HFFc6 (cell line): Measurements from ENCODE around the gene ZACN. TPM values are rescaled to one million over a fixed set of nuclear protein-coding genes. Genes with fewer than 3 reads are reported as not detected.

Experiments
- DNase-seq: peaks from one replicate; pipeline ENCODE4 v3.0.0-alpha.2; 2018
- H3K27ac Mint-ChIP-seq: 2 replicates; pipeline ENCODE4 v1.8.0; 2020; ENCODE audit warnings: mild to moderate bottlenecking, mixed read lengths
- H3K27me3 Mint-ChIP-seq: 2 replicates; pipeline ENCODE4 v1.8.0; 2021; ENCODE audit warnings: mild to moderate bottlenecking, moderate library complexity, mixed read lengths; ENCODE audit not compliant: insufficient read depth
- H3K36me3 Mint-ChIP-seq: 2 replicates; pipeline ENCODE4 v1.8.0; 2021; ENCODE audit warnings: low read depth, mixed read lengths
- H3K4me1 Mint-ChIP-seq: 2 replicates; pipeline ENCODE4 v1.8.0; 2020; ENCODE audit warnings: low read depth, mixed read lengths
- H3K4me3 Mint-ChIP-seq: 2 replicates; pipeline ENCODE4 v1.8.0; 2020; ENCODE audit warnings: mild to moderate bottlenecking, moderate library complexity, mixed read lengths
- H3K9me3 Mint-ChIP-seq: 2 replicates; pipeline ENCODE4 v1.8.0; 2020; ENCODE audit warnings: mild to moderate bottlenecking, mixed read lengths
- CTCF ChIP-seq: fragments of 200-600 bp; sonication (generic); IDR thresholded peaks from 2 replicates; pipeline ENCODE4 v1.5.0; 2021; ENCODE audit warnings: antibody characterized with exemption, mild to moderate bottlenecking
- total RNA-seq, 6 experiments: library from RNA; stranded (reverse); fragmentation: NEBNext Ultra II Directional; extraction: Animal tissue kit (Norgen Biotek cat#: 25700); gene quantifications; 2 replicates in 1 of 6; 3 replicates in 5 of 6; pipeline ENCODE4 v1.2.3, GENCODE V29; 2021

ZACN gene
- total RNA-seq, 6 experiments from 2014 or later: 0.23 to 0.26 TPM; not detected in 4

GRCh38 chr17:76079535-76079955 lies 563 bp downstream of the ZACN start:
- no peak overlapping the region for H3K27ac Mint-ChIP-seq
- no peak overlapping the region for H3K4me3 Mint-ChIP-seq
- H3K4me1 Mint-ChIP-seq: peaks cover 8% of the 10 kb centered on the region
- H3K36me3 Mint-ChIP-seq: peaks cover 2% of the 10 kb centered on the region; the same call in 1 of the 2 replicates
- no peak for TF ChIP-seq CTCF
- H3K9me3 Mint-ChIP-seq: no peaks in the 10 kb centered on the region
- H3K27me3 Mint-ChIP-seq: peaks cover 62% of the 10 kb centered on the region
- DNase-seq: no peak

- no peak; the same call in 1 of the 2 replicates for TF ChIP-seq CTCF
- H3K4me1 Mint-ChIP-seq: peaks cover 3% of the 10 kb centered on the region
- H3K36me3 Mint-ChIP-seq: 0 out of 2 replicates have a peak, but pooled peaks cover 6% of the 10 kb centered on the region
- peaks cover 56% of the 10 kb centered on the region for H3K27me3 Mint-ChIP-seq
- DNase-seq: no peak
- no peaks in the 10 kb centered on the region for H3K9me3 Mint-ChIP-seq
- no peak overlapping the region for H3K27ac Mint-ChIP-seq
- H3K4me3 Mint-ChIP-seq: no peak overlapping the region
Measured at GRCh38 chr17:76079956-76080767, 1.2 kb downstream of the ZACN start.

GRCh38 chr17:76080768-76081287 lies 1.8 kb downstream of the ZACN start:
- TF ChIP-seq CTCF: no peak
- no peak for DNase-seq
- H3K4me3 Mint-ChIP-seq: no peak overlapping the region

GRCh38 chr17:76081295-76082210 lies 2.6 kb downstream of the ZACN start:
- H3K4me3 Mint-ChIP-seq: no peak overlapping the region
- H3K27ac Mint-ChIP-seq: no peak overlapping the region
- 0 out of 2 replicates have a peak, but pooled peaks cover 6% of the 10 kb centered on the region for H3K36me3 Mint-ChIP-seq

More at GRCh38 chr17:76080768-76081287, 1.8 kb downstream of the ZACN start:
- no peak overlapping the region for H3K27ac Mint-ChIP-seq
- H3K4me1 Mint-ChIP-seq: no peaks in the 10 kb centered on the region; the same call in 1 of the 2 replicates
- H3K36me3 Mint-ChIP-seq: 0 out of 2 replicates have a peak, but pooled peaks cover 6% of the 10 kb centered on the region
- H3K9me3 Mint-ChIP-seq: no peaks in the 10 kb centered on the region
- H3K27me3 Mint-ChIP-seq: peaks cover 50% of the 10 kb centered on the region

More at GRCh38 chr17:76081295-76082210, 2.6 kb downstream of the ZACN start:
- DNase-seq: no peak
- peaks cover 44% of the 10 kb centered on the region for H3K27me3 Mint-ChIP-seq
- no peaks in the 10 kb centered on the region for H3K9me3 Mint-ChIP-seq
- H3K4me1 Mint-ChIP-seq: no peaks in the 10 kb centered on the region; the same call in 1 of the 2 replicates
- no peak for TF ChIP-seq CTCF
